ENCODE measurements around the gene HBD.
A peak's percentile ranks its signal among the peaks of the same experiment; 100 is the strongest.

HBD gene

GRCh38 chr11:5277807-5278382 is 43.6 kb upstream of the HBD start:
- TF ChIP-seq CTCF (IDR thresholded peaks at IDR 0.05; ENCODE audit: insufficient read depth, low read depth, low read length, missing control alignments), result no peak
- no peak for DNase-seq (ENCODE audit: low read depth)
- no peak overlapping the region for H3K4me3 ChIP-seq (ENCODE audit: low read length)

- no peak overlapping the region for H3K4me3 ChIP-seq (ENCODE audit: low read length)
- no peak for TF ChIP-seq CTCF (IDR thresholded peaks at IDR 0.05; ENCODE audit: insufficient read depth, low read depth, low read length, missing control alignments)
- DNase-seq (ENCODE audit: low read depth), result no peak
Measured at GRCh38 chr11:5276697-5277096, 42.4 kb upstream of the HBD start.

GRCh38 chr11:5275369-5276110 is 41.3 kb upstream of the HBD start:
- TF ChIP-seq CTCF (IDR thresholded peaks at IDR 0.05; ENCODE audit: insufficient read depth, low read depth, low read length, missing control alignments), result no peak
- no peak overlapping the region for H3K4me3 ChIP-seq (ENCODE audit: low read length)
- no peak for DNase-seq (ENCODE audit: low read depth)

GRCh38 chr11:5274395-5274794 is 40.1 kb upstream of the HBD start:
- no peak for TF ChIP-seq CTCF (IDR thresholded peaks at IDR 0.05; ENCODE audit: insufficient read depth, low read depth, low read length, missing control alignments)
- DNase-seq (ENCODE audit: low read depth), result peak; percentile 6

GRCh38 chr11:5272395-5273017 is 38.2 kb upstream of the HBD start:
- TF ChIP-seq CTCF (IDR thresholded peaks at IDR 0.05; ENCODE audit: insufficient read depth, low read depth, low read length, missing control alignments), result no peak
- DNase-seq (ENCODE audit: low read depth), result no peak
- no peak overlapping the region for H3K4me3 ChIP-seq (ENCODE audit: low read length)

More at GRCh38 chr11:5274395-5274794, 40.1 kb upstream of the HBD start:
- no peak overlapping the region for H3K4me3 ChIP-seq (ENCODE audit: low read length)

GRCh38 chr11:5269715-5270147 is 35.4 kb upstream of the HBD start, which contains the start of gene HBE1:
Gene HBE1, minus strand, starts transcription at chr11:5269945. Its CDS starts 55 bp downstream, at chr11:5269890.
- TF ChIP-seq CTCF (IDR thresholded peaks at IDR 0.05; ENCODE audit: insufficient read depth, low read depth, low read length, missing control alignments), result no peak
- DNase-seq (ENCODE audit: low read depth), result no peak
- H3K4me3 ChIP-seq (ENCODE audit: low read length), result no peak within 1 kb of the TSS

All from epithelial cell of esophagus (primary cell).